GM23248 (cell line): Measurements from ENCODE around the gene HUWE1.

ENCODE experiments used
- EZH2 ChIP-seq: fragments of 200-600 bp; sonication (generic); IDR thresholded peaks from 2 replicates; pipeline ENCODE4 v1.6.1; 2018; ENCODE audit warnings: antibody characterized with exemption, mild to moderate bottlenecking; ENCODE audit not compliant: insufficient read depth, poor library complexity, severe bottlenecking
- EZH2phosphoT487 ChIP-seq: fragments of 200-600 bp; sonication (generic); IDR thresholded peaks from 2 replicates; pipeline ENCODE4 v1.6.1; 2018; ENCODE audit warnings: antibody characterized with exemption, moderate library complexity, mild to moderate bottlenecking, low read depth; ENCODE audit not compliant: insufficient read depth

GRCh38 chrX:53606456-53606855 lies 80.1 kb downstream of the HUWE1 start:
- no peak for TF ChIP-seq EZH2
- TF ChIP-seq EZH2phosphoT487, result no peak
